ENCODE measurements around the gene HSD17B4. TPM values are rescaled to one million over a fixed set of nuclear protein-coding genes. Genes with fewer than 3 reads are reported as not detected.
A peak's percentile ranks its signal among the peaks of the same experiment; 100 is the strongest.
"Not testable (repeated sequence)": the region's sequence is repeated elsewhere in the genome, so short reads cannot be mapped to it uniquely, and the experiment has no call there.

HSD17B4 gene
- total RNA-seq, 1 donor from 2014 or later, result 144 TPM

- DNase-seq (ENCODE audit: low read depth in 2 of 2), result not testable (repeated sequence)
Observed at GRCh38 chr5:119428574-119428973, 23.7 kb upstream of the HSD17B4 start.

GRCh38 chr5:119432674-119433237 is 19.5 kb upstream of the HSD17B4 start:
- DNase-seq (ENCODE audit: low read depth in 2 of 2), result not testable (repeated sequence)

- DNase-seq (ENCODE audit: low read depth in 2 of 2), result peak in 1 of 2 donors; percentile 62
Observed at GRCh38 chr5:119435436-119436132, 16.7 kb upstream of the HSD17B4 start.

GRCh38 chr5:119437785-119438586 is 14.3 kb upstream of the HSD17B4 start:
- DNase-seq (ENCODE audit: low read depth in 2 of 2), result not testable (repeated sequence)

DNA sequence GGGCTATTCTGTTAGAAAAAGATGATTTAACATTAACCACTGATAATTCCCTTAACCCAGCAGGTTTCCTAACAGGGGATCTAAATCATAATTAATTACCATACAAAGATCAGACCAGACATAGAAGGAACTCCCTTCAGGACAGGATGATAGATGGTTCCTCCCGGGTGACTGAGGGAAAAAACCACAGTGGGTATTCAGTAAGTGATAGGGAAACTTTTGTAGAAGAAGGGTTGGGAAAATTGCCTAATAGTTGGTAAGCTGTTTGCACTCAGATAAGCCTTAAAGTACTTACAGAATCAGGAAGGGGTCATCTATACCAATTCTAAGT is 13.7 kb upstream of the HSD17B4 start:
- DNase-seq (ENCODE audit: low read depth in 2 of 2), result not testable (repeated sequence)

- DNase-seq (ENCODE audit: low read depth in 2 of 2), result no peak
Observed at GRCh38 chr5:119439140-119439631, 13.1 kb upstream of the HSD17B4 start.

GRCh38 chr5:119439632-119440031 is 12.7 kb upstream of the HSD17B4 start:
- not testable (repeated sequence) for DNase-seq (ENCODE audit: low read depth in 2 of 2)

DNA sequence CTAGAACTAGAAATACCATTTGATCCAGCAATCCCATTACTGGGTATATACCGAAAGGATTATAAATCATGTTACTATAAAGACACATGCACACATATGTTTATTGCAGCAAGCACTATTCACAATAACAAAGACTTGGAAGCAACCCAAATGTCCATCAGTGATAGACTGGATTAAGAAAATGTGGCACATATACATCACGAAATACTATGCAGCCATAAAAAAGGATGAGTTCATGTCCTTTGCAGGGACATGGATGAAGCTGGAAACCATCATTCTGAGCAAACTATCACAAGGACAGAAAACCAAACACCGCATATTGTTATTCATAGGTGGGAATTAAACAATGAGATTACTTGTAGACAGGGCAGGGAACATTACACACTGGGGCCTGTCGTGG is 7.7 kb upstream of the HSD17B4 start:
- DNase-seq (ENCODE audit: low read depth in 2 of 2), result not testable (repeated sequence)

GRCh38 chr5:119445544-119445943 is 6.8 kb upstream of the HSD17B4 start:
- DNase-seq (ENCODE audit: low read depth in 2 of 2), result no peak

GRCh38 chr5:119449882-119450281 is 2.4 kb upstream of the HSD17B4 start:
- DNase-seq (ENCODE audit: low read depth in 2 of 2), result no peak

- not testable (repeated sequence) for DNase-seq (ENCODE audit: low read depth in 2 of 2)
Observed at GRCh38 chr5:119450627-119451026, 1.7 kb upstream of the HSD17B4 start.

DNA sequence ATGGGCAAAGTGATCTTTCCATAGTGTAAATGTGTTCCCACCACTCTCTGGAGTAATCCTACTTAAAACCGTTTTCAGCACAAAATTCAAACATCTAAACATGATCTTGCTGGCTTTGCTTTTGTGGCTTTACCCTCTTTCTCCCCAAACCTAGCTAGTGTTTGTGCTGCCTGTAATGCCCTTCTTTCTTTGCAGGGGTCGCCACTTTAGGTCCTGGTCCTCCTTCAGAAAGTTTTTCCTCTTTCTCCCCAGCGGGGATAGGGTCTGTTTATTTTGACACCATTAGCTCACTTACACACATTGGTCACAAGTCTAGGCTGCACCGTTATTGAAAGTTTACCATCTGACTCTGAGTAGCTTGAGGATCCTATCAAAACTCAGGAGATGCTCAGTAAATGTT is 736 bp upstream of the HSD17B4 start:
- no peak for DNase-seq (ENCODE audit: low read depth in 2 of 2)

DNA sequence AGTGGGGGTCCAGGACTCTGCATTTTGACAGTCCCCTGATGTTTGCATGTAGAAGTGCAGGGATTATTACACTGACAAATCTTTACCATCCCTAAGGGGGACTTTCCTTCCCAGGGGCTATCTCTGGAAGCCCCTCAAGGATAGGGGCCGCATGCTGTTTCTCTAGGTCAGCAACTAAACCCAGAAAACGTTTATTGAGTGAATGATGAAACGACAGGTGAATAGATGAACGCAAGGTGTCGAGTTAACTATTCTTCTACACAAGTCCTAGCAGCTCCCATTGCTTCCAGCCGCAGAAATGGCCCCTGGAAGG is 281 bp upstream of the HSD17B4 start:
- no peak for DNase-seq (ENCODE audit: low read depth in 2 of 2)

- DNase-seq (ENCODE audit: low read depth in 2 of 2), result peak in 1 of 2 donors; percentile 14
Observed at GRCh38 chr5:119453040-119453373, 710 bp downstream of the HSD17B4 start.

- DNase-seq (ENCODE audit: low read depth in 2 of 2), result no peak
Observed at GRCh38 chr5:119454171-119454570, 1.9 kb downstream of the HSD17B4 start.

DNA sequence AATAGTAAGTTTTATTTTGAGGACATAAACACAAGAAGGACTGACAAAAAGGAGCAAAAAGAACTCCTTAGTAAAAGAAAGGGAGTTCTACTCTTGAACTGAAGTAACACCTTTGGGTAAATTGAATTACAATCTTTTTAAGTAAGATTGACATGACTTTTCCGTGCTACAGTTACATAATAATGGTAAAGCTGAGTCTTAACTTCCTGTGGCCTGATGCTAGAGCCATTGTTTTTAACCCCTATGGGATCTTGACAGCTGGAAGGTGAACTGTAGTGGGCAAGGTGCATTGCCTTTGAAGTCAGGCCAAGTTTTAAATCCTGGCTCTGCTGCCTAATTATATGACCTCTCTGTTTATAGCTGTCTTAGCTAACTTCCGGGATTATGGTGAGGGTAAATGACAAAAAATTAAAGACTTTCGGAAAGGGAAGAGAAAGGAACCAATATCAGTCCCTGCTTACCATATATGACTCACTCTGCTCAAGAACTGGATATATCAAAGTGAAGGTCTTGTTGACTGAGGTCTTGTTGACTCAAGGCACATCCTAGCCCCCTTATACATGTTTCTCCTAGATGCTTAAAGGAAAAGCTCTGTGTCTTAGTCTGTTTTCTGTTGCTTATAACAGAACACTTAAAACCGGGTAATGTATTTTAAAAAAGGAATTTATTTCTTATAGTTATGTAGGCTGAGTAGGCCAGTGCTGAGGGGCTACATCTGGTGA is 6.8 kb downstream of the HSD17B4 start:
- DNase-seq (ENCODE audit: low read depth in 2 of 2), result no peak

DNA sequence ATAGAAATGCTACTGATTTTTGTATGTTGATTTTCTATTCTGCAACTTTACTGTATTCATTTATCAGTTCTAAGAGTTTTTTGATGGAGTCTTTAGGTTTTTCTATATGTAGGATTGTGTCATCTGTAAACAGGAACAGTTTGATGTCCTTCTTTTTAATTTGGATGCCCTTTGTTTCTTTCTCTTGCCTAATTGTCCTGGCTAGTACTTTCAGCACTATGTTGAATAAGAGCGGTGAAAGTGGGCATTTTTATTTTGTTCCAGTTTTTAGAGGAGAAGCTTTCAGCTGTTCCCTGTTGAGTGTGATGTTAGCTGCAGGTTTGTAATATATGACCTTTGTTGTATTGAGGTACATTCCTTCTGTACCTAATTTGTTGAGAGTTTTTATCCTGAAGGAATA is 13.3 kb downstream of the HSD17B4 start:
- DNase-seq (ENCODE audit: low read depth in 2 of 2), result no peak

GRCh38 chr5:119468286-119468685 is 16.0 kb downstream of the HSD17B4 start:
- DNase-seq (ENCODE audit: low read depth in 2 of 2), result no peak

DNA sequence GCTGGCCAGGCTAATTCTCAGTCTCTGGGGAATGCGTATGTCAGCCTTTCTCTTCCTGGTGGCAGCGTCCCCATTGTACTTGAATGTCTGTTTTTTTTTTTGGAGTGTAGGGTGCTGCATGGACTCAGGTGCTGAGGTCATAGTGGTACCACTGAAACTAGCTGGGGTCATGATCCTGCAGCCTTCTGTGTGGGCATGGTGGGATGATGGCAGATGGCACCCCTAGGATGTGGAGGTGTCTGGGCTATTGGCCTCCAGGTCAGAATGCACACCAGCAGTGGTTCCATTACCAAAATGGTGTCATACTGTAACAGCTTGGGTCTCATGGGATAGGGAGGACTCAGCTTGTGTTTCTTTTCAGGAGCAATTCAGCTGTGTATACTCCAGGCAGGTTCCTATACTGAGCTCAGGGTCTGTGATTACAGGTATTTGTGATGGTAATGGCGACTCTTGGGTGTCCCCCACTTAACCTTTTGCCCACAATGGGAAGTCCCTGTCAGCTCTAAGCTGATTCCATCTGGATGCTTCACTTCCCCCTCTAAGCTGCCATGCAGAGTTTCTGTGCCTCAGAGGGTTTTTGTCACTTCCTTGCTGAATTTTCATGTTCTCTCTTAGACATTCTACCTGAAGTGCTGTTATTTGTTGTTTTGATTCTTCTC is 17.9 kb downstream of the HSD17B4 start:
- no peak for DNase-seq (ENCODE audit: low read depth in 2 of 2)

- DNase-seq (ENCODE audit: low read depth in 2 of 2), result peak; percentile 11 to 39
Observed at GRCh38 chr5:119470851-119471451, 18.7 kb downstream of the HSD17B4 start.

- no peak for DNase-seq (ENCODE audit: low read depth in 2 of 2)
Observed at GRCh38 chr5:119473241-119473640, 20.9 kb downstream of the HSD17B4 start.
